GM18867 (cell line): ENCODE measurements around the gene RFX4.

Experiments
- ATAC-seq: cut with Tn5 transposase; IDR thresholded peaks from one replicate; pipeline ENCODE4 v1.9.1; 2021; ENCODE audit warnings: mild to moderate bottlenecking, moderate library complexity; ENCODE audit not compliant: unreplicated experiment

RFX4 gene

GRCh38 chr12:106758349-106759110 is 175.7 kb downstream of the RFX4 start:
- no peak for ATAC-seq

- peak; percentile 27 for ATAC-seq
Measured at GRCh38 chr12:106759526-106760183, 176.9 kb downstream of the RFX4 start.

- peak; percentile 100 for ATAC-seq
Measured at GRCh38 chr12:106760184-106760531, 177.4 kb downstream of the RFX4 start.

GRCh38 chr12:106764220-106764619 is 181.4 kb downstream of the RFX4 start:
- no peak for ATAC-seq

GRCh38 chr12:106764738-106765137 is 181.9 kb downstream of the RFX4 start:
- no peak for ATAC-seq

GRCh38 chr12:106766393-106766826 is 183.6 kb downstream of the RFX4 start:
- no peak for ATAC-seq

GRCh38 chr12:106767206-106767605 is 184.4 kb downstream of the RFX4 start:
- ATAC-seq: no peak

- ATAC-seq: no peak
Measured at GRCh38 chr12:106767954-106768822, 185.4 kb downstream of the RFX4 start.

- no peak for ATAC-seq
Measured at GRCh38 chr12:106769078-106769477, 186.3 kb downstream of the RFX4 start.

- ATAC-seq: no peak
Measured at GRCh38 chr12:106769546-106769945, 186.7 kb downstream of the RFX4 start.

GRCh38 chr12:106771425-106771824 is 188.6 kb downstream of the RFX4 start:
- ATAC-seq: no peak

GRCh38 chr12:106773286-106774004 is 190.6 kb downstream of the RFX4 start:
- no peak for ATAC-seq

- ATAC-seq: peak; percentile 89
Measured at GRCh38 chr12:106774005-106774807, 191.4 kb downstream of the RFX4 start, which contains the start of gene RIC8B. RIC8B (plus strand) TSS chr12:106774682; CDS start chr12:106774746, 64 bp downstream.

GRCh38 chr12:106774808-106775524 is 192.2 kb downstream of the RFX4 start:
- no peak for ATAC-seq

- no peak for ATAC-seq
Measured at GRCh38 chr12:106776897-106777296, 194.1 kb downstream of the RFX4 start.

- ATAC-seq: no peak
Measured at GRCh38 chr12:106780010-106780631, 197.3 kb downstream of the RFX4 start.

- no peak for ATAC-seq
Measured at GRCh38 chr12:106782619-106783018, 199.8 kb downstream of the RFX4 start.

- no peak for ATAC-seq
Measured at GRCh38 chr12:106783515-106783914, 200.7 kb downstream of the RFX4 start.

GRCh38 chr12:106790020-106790419 is 207.2 kb downstream of the RFX4 start:
- ATAC-seq: no peak
